ENCODE measurements around the gene FOCAD. TPM values are rescaled to one million over a fixed set of nuclear protein-coding genes. Genes with fewer than 3 reads are reported as not detected.

FOCAD gene
- total RNA-seq, 1 donor: 80.3 TPM

DNA sequence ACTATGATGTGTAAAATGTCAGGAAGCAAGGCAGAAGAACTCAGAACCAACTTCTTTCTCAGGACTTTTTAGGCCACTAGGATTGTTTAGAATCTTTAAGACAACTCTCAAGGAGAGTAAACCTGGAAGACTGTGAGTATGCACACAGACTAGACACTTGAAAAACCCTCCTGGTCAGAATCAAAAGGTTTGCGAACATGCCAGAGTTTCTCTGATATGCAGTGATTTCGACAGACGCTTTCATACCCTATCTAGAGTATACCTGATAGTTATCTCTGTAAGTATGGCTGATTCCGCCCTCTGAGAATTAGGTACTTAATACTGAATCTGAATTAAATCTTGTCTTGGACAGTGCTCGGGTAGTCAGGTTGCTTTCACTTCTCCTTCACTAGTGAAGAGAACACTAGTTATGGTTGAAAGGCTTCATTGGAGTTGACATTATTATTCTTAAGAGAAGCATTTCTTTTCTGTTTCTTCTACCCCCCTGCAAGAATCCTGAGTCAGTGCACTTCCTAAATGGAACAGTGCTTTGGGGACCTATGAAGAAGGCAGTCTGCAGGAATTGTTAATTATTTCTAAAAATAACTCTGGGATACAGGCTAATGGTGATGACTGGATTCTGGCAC lies 189.3 kb downstream of the FOCAD start:
- peak; percentile 22 for DNase-seq (ENCODE audit: low read depth)
- H3K4me3 ChIP-seq (ENCODE audit: low read depth, low read length): no peak overlapping the region
- TF ChIP-seq, protein P1, sequence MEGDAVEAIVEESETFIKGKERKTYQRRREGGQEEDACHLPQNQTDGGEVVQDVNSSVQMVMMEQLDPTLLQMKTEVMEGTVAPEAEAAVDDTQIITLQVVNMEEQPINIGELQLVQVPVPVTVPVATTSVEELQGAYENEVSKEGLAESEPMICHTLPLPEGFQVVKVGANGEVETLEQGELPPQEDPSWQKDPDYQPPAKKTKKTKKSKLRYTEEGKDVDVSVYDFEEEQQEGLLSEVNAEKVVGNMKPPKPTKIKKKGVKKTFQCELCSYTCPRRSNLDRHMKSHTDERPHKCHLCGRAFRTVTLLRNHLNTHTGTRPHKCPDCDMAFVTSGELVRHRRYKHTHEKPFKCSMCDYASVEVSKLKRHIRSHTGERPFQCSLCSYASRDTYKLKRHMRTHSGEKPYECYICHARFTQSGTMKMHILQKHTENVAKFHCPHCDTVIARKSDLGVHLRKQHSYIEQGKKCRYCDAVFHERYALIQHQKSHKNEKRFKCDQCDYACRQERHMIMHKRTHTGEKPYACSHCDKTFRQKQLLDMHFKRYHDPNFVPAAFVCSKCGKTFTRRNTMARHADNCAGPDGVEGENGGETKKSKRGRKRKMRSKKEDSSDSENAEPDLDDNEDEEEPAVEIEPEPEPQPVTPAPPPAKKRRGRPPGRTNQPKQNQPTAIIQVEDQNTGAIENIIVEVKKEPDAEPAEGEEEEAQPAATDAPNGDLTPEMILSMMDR (IDR thresholded peaks at IDR 0.05; ENCODE audit: insufficient read depth, low read length): no peak

DNA sequence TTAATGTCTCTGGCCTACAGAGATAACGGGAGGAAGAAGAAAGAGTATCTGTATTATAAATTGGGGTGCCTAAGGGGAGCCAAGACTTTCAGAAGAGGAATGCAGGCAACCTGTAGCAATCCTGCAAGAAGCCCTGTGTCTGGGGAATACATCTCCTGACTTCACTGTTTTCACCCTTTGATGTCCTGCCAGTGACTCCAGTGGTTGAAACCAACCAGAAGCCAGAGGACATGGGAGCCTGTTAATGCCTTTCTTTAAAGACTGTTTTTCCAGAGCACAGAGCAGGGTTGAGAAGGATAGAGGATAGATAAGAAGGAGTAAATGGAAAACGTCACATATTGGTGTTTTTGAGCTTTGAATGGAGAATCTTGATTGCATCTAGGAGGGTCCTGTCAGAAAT lies 196.2 kb downstream of the FOCAD start:
- TF ChIP-seq, protein P1 (IDR thresholded peaks at IDR 0.05; ENCODE audit: insufficient read depth, low read length): no peak
- no peak overlapping the region for H3K4me3 ChIP-seq (ENCODE audit: low read depth, low read length)
- DNase-seq (ENCODE audit: low read depth): no peak

DNA sequence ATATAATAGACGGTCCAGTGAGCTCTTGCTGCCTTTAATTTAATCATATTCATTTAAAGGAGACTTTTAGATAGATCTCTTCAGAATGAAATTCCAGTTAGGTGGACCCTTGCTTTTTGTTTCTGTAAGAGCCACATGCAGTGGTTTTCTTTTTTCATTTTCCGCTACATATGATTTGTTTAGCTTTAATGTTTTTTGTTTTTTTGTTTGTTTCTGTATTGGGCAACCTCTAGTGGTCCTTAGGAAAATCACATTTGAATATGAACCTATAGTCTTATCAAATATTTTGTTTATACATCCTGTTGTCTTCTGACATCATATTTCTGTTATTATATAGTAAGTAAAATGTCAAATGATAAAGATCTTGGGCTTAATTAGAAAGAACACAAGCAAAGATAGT lies 196.6 kb downstream of the FOCAD start:
- TF ChIP-seq, protein P1 (IDR thresholded peaks at IDR 0.05; ENCODE audit: insufficient read depth, low read length): no peak
- DNase-seq (ENCODE audit: low read depth): no peak
- H3K4me3 ChIP-seq (ENCODE audit: low read depth, low read length): no peak overlapping the region

DNA sequence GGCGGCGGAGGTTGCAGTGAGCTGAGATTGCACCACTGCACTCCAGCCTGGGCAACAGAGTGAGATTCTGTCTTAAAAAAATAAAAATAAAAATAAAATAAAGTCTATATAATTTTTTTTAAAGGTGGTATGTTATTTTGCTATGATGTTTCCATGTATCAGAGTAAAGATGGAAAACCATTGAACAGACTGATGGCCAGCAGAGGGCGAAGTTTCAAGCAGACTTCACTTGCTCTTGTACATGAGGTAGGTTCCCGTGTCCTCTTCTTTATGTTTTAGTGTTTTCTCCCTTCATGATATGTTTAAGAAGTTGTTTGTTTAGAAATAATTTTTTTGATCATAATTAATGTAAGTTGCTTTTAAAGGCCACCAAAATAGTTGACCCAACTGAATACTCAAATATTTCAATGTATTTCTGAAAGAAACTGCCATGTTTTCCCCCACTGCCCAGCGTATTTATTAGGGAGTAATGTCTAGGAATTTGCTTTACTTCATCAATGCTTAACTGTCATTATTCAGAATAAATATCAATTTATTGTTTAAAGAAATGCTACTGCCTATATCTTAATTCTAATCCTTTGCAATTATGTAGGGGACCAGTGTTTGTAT lies 201.0 kb downstream of the FOCAD start:
- H3K4me3 ChIP-seq (ENCODE audit: low read depth, low read length): no peak overlapping the region
- TF ChIP-seq, protein P1 (IDR thresholded peaks at IDR 0.05; ENCODE audit: insufficient read depth, low read length): peak; percentile 71
- peak; percentile 67 for DNase-seq (ENCODE audit: low read depth)

DNA sequence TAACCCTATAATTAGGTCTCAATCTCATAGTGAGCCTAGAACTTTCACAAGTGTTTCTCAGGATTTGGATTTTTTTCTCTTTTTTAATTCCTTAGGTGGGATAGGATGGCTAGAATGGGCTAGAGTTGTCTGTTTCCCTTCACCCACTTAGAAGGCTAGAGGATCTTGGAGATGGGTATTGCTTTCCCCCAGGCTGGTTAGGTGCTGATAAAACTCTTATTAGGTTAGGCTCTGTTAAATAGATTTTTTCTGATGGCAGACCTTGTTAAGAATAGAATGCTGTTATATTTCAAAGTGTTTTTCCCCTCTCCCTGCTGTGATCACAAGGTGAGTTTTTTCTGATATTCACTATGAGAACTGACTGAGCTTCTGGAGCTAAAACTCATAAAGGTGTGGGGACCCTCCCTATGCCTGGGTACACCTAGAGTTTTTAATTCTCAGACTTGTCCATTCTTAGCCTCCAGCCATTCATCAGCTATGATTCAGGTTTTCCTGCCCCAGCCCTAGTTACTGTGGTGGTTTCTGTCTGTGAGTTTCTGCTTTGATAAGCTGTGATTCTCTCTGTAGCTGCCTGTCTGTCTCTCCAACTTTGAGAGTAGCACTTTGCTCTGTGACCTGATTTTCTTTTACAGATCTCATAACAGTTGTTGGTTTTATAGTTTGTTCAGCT lies 215.0 kb downstream of the FOCAD start:
- no peak overlapping the region for H3K4me3 ChIP-seq (ENCODE audit: low read depth, low read length)
- TF ChIP-seq, protein P1 (IDR thresholded peaks at IDR 0.05; ENCODE audit: insufficient read depth, low read length): no peak
- peak; percentile 14 for DNase-seq (ENCODE audit: low read depth)

DNA sequence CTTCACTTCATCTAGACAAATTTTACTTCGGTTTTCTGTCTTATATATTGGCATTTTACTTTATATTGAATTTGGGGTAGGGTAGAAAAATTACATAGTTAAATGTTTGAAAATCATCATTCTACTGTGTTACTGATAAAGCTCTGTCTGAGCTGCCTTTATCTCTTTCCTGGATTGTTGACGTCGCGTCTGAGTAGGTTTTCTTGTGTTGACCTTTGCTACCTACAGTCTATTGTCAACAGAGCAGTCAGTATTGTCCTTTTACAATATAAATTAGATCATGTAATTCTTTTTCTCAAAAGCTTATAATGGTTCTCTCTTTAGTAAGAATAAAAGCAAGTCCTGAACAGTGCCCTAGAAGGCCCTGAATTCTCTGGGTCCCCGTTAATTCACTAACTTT lies 219.2 kb downstream of the FOCAD start:
- DNase-seq (ENCODE audit: low read depth): no peak
- TF ChIP-seq, protein P1 (IDR thresholded peaks at IDR 0.05; ENCODE audit: insufficient read depth, low read length): no peak
- no peak overlapping the region for H3K4me3 ChIP-seq (ENCODE audit: low read depth, low read length)

All from fibroblast of the aortic adventitia (primary cell).